MM.1S (cell line): ENCODE results near the gene CDX2.

Source experiments
- DNase-seq: peaks from one replicate; pipeline ENCODE4 v3.0.0-alpha.2; 2015
- H2AFZ ChIP-seq: fragments of 300-600 bp; sonication (generic); 2 replicates; pipeline ENCODE4 v1.6.0; 2016; ENCODE audit warnings: antibody characterized with exemption, low read length
- H3F3A ChIP-seq: fragments of 300-600 bp; sonication (generic); 2 replicates; pipeline ENCODE4 v1.6.1; 2016; ENCODE audit warnings: mild to moderate bottlenecking, antibody characterized with exemption, low read length, moderate library complexity, mixed read lengths; ENCODE audit not compliant: insufficient read depth
- H3K27ac ChIP-seq: fragments of 300-600 bp; sonication (generic); 2 replicates; pipeline ENCODE4 v1.5.1; 2016; ENCODE audit warnings: mild to moderate bottlenecking, low read length
- H3K27me3 ChIP-seq: fragments of 300-600 bp; sonication (generic); replicated peaks from 2 replicates; pipeline ENCODE4 v1.6.0; 2016; ENCODE audit warnings: low read length; ENCODE audit not compliant: insufficient read depth
- H3K36me3 ChIP-seq: fragments of 300-600 bp; sonication (generic); replicated peaks from 2 replicates; pipeline ENCODE4 v1.6.1; 2016; ENCODE audit warnings: mild to moderate bottlenecking, low read length, mixed read lengths; ENCODE audit not compliant: insufficient read depth
- H3K4me1 ChIP-seq: fragments of 300-600 bp; sonication (generic); 2 replicates; pipeline ENCODE4 v1.6.1; 2016; ENCODE audit warnings: low read length, mixed read lengths
- H3K4me2 ChIP-seq: fragments of 300-600 bp; sonication (generic); 2 replicates; pipeline ENCODE4 v1.6.0; 2016; ENCODE audit warnings: low read depth, low read length
- H3K4me3 ChIP-seq: fragments of 300-600 bp; sonication (generic); 2 replicates; pipeline ENCODE4 v1.5.1; 2016; ENCODE audit warnings: low read length, mixed read lengths
- H3K79me2 ChIP-seq: fragments of 300-600 bp; sonication (generic); 2 replicates; pipeline ENCODE4 v1.6.1; 2016; ENCODE audit warnings: mixed run types, low read length, mixed read lengths
- H3K9ac ChIP-seq: fragments of 300-600 bp; sonication (generic); 2 replicates; pipeline ENCODE4 v1.6.1; 2016; ENCODE audit warnings: low read length, mixed read lengths
- H3K9me2 ChIP-seq: fragments of 300-600 bp; sonication (generic); replicated peaks from 2 replicates; pipeline ENCODE4 v1.6.1; 2016; ENCODE audit warnings: mild to moderate bottlenecking, low read length, mixed read lengths; ENCODE audit not compliant: insufficient read depth
- H3K9me3 ChIP-seq: fragments of 300-600 bp; sonication (generic); replicated peaks from 2 replicates; pipeline ENCODE4 v1.6.1; 2016; ENCODE audit warnings: mild to moderate bottlenecking, low read length, mixed read lengths; ENCODE audit not compliant: insufficient read depth
- H4K20me1 ChIP-seq: fragments of 300-600 bp; sonication (generic); 2 replicates; pipeline ENCODE4 v1.6.1; 2016; ENCODE audit warnings: mild to moderate bottlenecking, low read length, moderate library complexity, mixed read lengths; ENCODE audit not compliant: insufficient read depth
- CTCF ChIP-seq: fragments of 300-600 bp; sonication (generic); IDR thresholded peaks from 2 replicates; pipeline ENCODE4 v1.5.1; 2016; ENCODE audit warnings: antibody characterized with exemption, low read length, mixed read lengths
- EZH2 ChIP-seq: fragments of 300-600 bp; sonication (generic); optimal IDR thresholded peaks from 2 replicates; pipeline ENCODE3; 2017; ENCODE audit warnings: low read depth, mild to moderate bottlenecking, antibody characterized with exemption, low read length, mixed read lengths
- EZH2phosphoT487 ChIP-seq: fragments of 300-600 bp; sonication (generic); IDR thresholded peaks from 2 replicates; pipeline ENCODE4 v1.6.1; 2018; ENCODE audit warnings: antibody characterized with exemption, low read length

The CDX2 gene

GRCh38 chr13:27962128-27962841 lies 6.8 kb downstream of the CDX2 start:
- H3K4me1 ChIP-seq, result no peaks in the 10 kb centered on the region
- H3F3A ChIP-seq, result no peaks in the 10 kb centered on the region
- no peaks in the 10 kb centered on the region for H3K36me3 ChIP-seq
- H3K4me3 ChIP-seq, result no peak overlapping the region
- H2AFZ ChIP-seq, result no peak overlapping the region
- H3K27me3 ChIP-seq, result no peaks in the 10 kb centered on the region; the same call in 1 of the 2 replicates
- TF ChIP-seq EZH2, result no peak
- no peak for TF ChIP-seq EZH2phosphoT487
- no peak for TF ChIP-seq CTCF
- DNase-seq, result no peak
- H3K27ac ChIP-seq, result no peak overlapping the region
- H4K20me1 ChIP-seq, result no peaks in the 10 kb centered on the region
- no peaks in the 10 kb centered on the region for H3K9me2 ChIP-seq
- H3K9me3 ChIP-seq, result no peaks in the 10 kb centered on the region
- H3K4me2 ChIP-seq, result no peak overlapping the region
- H3K9ac ChIP-seq, result no peak overlapping the region
- no peaks in the 10 kb centered on the region for H3K79me2 ChIP-seq

- no peak overlapping the region for H3K27ac ChIP-seq
- DNase-seq, result no peak
- H4K20me1 ChIP-seq, result no peaks in the 10 kb centered on the region
- H3K9ac ChIP-seq, result no peak overlapping the region
- H3K36me3 ChIP-seq, result no peaks in the 10 kb centered on the region
- no peaks in the 10 kb centered on the region for H3F3A ChIP-seq
- TF ChIP-seq EZH2 (no peak), CTCF (no peak), EZH2phosphoT487 (no peak)
- H3K4me3 ChIP-seq, result no peak overlapping the region
- H3K4me1 ChIP-seq, result no peaks in the 10 kb centered on the region
- no peak overlapping the region for H3K4me2 ChIP-seq
- H3K79me2 ChIP-seq, result no peaks in the 10 kb centered on the region
- no peaks in the 10 kb centered on the region for H3K9me3 ChIP-seq
- no peak overlapping the region for H2AFZ ChIP-seq
- H3K27me3 ChIP-seq, result no peaks in the 10 kb centered on the region
- no peaks in the 10 kb centered on the region for H3K9me2 ChIP-seq
Measured at GRCh38 chr13:27961227-27962085, 7.7 kb downstream of the CDX2 start.

- no peak overlapping the region for H3K4me3 ChIP-seq
- no peaks in the 10 kb centered on the region for H4K20me1 ChIP-seq
- no peaks in the 10 kb centered on the region for H3K9me2 ChIP-seq
- no peak overlapping the region for H3K9ac ChIP-seq
- no peaks in the 10 kb centered on the region for H3K36me3 ChIP-seq
- H3K27ac ChIP-seq, result no peak overlapping the region
- no peaks in the 10 kb centered on the region for H3K9me3 ChIP-seq
- H2AFZ ChIP-seq, result 0 out of 2 replicates have a peak overlapping the region, but pooled peaks have one; percentile 19
- peak overlapping the region; percentile 13; the same call in 1 of the 2 replicates for H3K4me2 ChIP-seq
- no peaks in the 10 kb centered on the region for H3K27me3 ChIP-seq
- H3F3A ChIP-seq, result no peaks in the 10 kb centered on the region
- no peak for TF ChIP-seq EZH2
- TF ChIP-seq CTCF, result peak; percentile 32
- H3K79me2 ChIP-seq, result no peaks in the 10 kb centered on the region
- no peaks in the 10 kb centered on the region for H3K4me1 ChIP-seq
- peak; percentile 10 for DNase-seq
Measured at GRCh38 chr13:27960362-27961226, 8.5 kb downstream of the CDX2 start.
